Stimulated activated CD4-positive, alpha-beta T cell treated with anti-CD3 and anti-CD28 coated beads, Interleukin-1b, Interleukin-23, amount 100 ng/mL, for 24 hours (primary cell): ENCODE data around the gene TLCD3B.

Source experiments
- DNase-seq, 4 experiments: peaks; one replicate each; pipeline ENCODE4 v3.0.0-alpha.2; 2020; ENCODE audit warnings: low read depth in 4 of 4, low spot score in 1 of 4

Gene TLCD3B

DNA sequence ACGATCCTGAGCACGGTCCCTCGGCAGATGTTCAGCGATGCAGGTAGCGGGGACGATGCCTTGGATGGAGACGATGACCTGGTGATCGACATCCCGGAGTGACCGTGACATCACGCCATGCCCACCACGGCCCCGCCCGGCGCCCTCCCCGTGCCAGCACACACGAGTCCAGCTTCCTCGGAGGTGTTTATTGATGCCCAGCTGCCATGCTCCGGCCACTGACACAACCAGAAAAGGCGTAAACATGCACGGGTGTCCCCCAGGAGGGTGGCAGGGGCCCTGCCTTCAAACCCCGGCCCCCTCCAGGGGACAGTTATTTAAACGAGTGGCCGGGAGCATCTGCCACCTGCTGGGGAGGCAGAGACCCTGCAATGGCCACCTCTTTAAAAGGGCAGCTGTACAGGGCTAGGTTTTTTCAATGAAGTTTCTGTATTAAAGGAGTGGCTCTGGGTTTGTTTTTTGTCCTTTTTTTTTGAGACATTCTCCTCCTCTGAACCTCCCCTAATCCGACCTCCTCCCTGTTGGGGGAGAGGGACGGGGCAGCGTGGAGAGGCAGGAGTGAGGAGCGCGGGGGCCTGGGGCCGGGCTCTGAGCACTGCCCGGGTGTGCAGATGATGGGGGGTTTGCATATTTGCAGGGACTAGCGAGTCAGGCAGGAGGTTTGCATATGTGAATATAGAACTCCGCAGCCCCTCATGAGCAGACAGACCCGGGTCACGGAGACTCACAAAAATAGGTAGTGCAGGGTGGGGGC, 25.6 kb downstream of the TLCD3B start:
- DNase-seq = no peak

DNA sequence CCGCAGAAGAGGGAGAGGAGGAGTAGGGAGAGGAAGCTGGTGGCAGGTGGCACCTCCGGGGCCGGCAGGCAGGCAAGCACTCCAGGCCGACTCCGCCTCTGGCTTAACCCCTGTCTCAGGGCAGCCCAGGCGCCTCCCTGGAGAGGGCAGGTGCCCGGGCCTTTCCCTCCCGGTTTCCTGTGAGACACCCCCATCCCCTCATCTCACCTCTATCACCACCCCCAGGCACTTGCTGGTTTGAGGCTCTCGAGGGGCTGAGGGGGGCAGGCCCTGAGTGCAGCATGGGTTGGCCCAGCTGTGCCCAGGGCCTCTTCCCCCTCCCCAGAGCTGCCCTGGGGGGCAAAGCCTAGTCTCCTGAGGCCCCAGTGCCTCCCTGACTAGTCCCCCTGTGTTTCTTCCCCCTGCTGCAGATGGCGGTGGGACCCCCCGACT, 26.2 kb downstream of the TLCD3B start:
- no peak for DNase-seq

DNA sequence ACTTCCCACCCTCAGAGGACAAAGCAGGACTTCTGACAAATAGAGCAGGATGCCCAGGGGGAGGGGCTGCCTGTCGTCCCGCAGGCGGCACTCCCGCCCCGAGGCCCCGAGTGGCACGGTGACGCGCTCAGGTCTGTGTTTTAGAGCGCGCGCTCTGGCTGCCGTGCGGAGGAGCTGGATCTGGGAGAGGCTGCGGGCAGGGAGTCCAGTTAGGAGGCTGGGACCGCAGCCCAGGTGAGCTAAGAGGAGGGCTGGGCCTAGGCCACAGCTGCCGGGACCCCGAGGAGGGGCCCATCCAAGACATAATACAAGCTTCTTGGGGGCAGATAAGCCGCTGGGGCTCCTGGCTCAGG, 26.7 kb downstream of the TLCD3B start:
- no peak for DNase-seq

DNA sequence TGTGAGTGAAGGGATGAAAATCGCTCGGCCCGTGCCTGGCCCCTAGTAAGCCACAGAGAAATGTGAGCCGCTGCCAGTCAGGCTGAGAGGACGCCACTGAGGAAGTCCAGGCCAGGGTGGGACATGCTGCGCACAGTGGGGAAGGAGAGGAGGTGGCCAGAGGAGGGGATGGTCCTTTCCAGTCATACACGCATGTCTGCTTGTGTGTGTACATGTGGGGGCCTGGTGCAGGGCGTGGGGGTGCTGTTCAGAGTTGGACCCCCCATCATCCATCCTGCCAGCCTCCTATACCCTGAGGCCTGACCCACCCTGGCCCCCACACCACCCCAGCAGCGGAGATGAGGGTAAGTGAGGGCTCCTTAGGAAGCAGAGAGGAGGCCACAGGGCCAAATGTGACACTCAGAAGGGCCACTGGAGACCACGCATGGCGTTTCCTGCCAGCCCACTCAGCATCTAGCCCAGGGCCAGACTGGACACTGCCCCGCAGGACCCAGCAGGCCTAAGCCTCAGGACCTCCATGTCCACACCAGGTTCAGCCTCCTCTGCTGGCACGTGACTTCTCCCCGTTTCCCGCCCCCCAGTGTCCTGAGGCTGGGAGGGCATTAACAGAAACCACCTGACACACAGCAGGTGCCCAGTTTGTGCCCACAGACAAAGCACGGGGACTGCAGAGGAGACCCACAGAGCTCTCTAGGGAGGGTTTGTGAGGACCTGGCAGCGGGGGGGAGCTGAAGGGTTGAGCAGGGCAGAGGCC, 27.2 kb downstream of the TLCD3B start:
- no peak for DNase-seq

DNA sequence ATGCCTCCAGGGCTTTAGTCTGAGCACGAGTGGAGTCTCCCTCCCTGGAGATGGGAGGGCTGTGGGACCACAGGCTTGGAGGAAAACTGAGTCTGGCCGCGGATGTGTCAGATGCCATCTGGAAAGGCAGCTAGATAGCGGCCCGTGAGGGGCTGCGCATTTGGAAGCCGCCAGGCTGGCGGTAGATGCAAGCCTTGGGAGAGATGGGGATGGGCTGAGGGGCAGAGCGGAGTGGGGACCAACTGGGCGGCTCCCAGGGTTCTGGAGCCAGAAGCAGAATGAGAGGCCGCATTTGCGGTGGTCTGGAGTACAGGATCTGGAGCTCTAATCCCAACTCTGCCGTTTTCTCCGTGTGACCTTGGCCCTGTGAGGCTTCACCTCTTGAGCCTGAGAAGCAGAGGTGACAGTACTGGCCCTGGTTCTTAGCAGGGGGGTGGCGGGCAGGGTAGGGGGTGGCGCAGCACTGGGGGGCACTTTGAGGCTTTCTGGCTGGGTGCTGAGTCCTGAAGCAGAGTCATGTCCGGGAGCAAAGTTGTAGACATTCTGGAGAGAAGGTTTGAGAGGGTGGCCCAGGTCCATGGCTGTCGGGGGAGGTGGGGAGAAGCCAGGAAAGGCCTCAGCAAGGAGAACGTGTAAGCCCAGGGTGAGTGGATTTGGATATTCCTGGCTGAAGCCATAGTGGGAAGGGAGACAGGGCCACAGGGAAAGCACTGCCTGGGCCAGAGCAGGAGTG, 28.3 kb downstream of the TLCD3B start:
- DNase-seq = no peak

DNA sequence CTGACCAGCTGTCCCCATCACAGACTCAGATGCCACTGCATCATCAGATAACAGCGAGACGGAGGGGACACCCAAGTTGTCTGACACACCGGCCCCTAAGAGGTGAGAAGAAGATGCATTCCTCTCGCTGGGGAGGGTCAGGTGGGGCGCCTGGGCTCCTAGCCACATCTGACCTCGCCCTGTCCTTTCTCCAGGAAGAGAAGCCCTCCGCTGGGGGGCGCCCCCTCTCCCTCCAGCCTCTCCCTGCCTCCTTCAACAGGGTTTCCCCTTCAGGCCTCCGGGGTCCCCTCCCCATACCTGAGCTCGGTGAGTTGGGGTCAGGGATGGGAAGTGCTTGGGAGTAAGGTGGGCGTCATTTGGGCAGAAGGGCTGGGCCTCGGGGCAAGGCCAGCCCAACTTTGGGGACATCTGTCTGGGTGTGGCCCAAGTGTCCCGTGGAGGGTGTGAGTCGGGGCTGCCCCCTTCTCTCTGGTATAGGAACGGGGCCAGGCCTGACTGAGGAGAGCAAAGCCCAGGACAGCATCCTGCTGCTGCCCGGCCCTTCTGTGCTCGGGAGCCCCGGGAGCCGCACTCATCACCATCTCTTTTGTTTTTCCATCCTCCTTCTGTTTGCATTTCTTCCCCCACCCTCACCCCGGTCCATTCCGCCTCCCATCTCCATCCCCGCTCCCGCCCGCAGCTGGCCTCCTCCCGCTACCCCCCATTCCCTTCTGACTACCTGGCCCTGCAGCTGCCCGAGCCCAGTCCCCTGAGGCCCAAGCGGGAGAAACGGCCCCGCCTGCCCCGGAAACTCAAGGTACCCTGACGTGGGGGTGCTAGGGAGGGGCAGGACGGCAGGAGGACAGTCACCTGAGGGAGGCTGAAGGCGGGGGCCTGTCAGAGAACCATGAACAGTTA, 30.1 kb downstream of the TLCD3B start:
- DNase-seq = no peak

DNA sequence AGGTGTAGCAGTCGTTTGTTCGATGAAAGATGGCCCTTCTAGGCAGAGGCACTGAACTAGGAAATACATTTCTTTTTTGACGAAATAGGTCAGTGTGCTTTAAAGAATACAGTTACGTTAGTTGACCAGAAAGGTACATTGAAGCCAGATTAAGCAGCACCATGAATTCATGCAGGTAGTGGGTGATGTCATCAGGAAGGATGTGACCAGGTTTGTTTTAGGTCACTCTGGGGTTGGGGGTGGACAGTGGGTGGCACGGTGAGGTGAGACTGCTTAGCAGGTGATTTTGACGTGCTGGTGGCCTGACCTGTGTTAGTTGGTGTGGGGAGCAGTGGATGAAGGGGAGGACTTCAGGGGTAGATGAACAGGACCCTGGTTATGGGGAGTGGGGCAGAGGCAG, 31.5 kb downstream of the TLCD3B start:
- no peak for DNase-seq

DNA sequence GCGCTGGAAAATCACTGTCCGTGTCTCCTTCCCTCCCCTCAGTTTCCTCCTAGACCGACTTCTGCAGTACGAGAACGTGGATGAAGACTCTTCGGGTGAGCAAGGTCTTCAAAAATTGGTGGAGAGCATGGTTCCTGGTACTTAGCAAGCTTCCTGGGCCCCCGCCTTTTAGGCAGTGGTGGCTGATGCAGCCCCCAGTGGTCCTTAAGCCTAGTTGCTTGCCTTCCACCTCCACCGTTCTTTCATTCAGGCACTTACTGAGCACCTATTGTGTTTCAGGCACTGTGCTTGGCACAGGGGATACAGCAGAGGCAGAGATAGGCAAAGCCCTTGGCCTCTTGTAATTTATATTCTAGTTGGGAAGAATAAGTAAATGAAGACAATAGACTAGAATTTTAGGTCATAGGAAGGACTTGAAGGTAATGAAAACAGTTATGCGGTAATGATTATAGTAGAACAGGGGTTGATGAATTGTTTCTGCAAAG, 34.3 kb downstream of the TLCD3B start:
- DNase-seq = no peak

DNA sequence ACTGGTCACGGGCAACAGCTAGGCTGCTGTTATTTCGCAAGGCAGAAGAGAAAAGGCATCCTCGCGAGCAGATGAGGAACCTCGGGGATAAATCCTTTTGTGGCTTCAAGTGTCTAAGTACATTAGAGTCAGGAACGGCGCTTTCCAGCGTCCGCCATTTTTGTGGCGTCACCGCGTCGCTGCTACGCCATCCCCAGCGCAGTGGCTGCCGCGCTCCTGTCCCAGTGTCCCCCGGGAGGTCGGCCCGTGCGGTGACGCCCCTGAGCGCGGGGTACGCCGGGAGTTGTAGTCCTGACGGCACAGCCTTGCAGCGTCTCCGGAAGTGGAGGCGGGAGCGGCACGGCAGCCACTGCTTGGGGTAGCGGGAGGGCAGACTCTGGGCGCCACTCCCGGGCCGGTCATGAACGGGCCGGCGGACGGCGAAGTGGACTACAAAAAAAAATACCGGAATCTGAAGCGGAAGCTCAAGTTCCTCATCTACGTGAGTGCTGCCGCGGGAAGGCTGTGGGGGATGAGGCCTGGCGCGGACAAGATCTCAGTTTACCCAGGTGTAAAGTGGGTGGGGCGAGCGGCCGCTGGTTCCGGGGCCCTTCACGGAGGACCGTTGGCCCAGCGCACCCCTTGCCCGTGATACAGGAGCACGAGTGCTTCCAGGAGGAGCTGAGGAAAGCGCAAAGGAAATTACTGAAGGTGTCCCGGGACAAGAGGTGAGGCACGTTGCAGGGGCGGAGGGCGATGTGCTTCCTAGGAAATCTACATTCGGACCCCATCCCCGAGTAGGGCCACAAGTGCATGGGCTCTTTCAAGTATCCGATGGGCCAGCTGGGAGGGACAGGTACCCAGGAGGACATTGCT, 34.9 kb downstream of the TLCD3B start, which contains the start of gene INO80E:
INO80E (plus strand) TSS at position 331 of the 855 bp plus-strand sequence; CDS start at position 401, 70 bp downstream.
- DNase-seq = peak; percentile 94 to 100 (median 99)

DNA sequence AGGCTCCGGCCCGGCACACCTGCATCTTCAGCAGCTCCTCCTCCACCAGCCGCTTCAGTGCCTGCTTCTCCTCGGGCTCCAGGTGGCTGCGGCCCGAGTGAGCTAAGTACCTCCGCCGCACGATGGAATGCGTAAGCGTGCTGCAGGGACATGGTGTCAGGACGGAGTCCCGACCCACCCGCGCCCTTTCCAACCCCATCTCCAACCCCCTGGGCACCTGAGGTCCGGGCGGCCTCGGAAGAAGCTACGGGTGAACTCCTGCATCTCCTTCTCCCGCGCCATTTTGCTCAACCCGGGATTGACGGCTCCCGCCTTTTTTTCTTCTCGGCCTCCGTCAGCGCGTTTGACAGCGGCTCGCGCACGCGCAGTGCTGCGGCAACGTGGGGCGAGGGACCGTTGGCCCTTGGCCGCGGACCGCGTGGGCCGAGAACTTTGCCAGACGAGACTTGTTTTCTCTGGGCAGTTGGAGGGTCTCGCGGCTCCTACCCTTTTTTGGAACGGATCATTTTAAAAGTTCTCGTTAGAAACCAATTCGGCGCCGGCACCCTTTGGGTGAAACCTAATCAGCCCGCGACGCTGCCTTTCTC, 35.7 kb downstream of the TLCD3B start, which contains the start of gene HIRIP3:
HIRIP3 (minus strand) TSS at position 294 of the 587 bp plus-strand sequence; CDS start at position 282, 12 bp downstream.
- peak; percentile 75 to 79 (median 76) for DNase-seq

DNA sequence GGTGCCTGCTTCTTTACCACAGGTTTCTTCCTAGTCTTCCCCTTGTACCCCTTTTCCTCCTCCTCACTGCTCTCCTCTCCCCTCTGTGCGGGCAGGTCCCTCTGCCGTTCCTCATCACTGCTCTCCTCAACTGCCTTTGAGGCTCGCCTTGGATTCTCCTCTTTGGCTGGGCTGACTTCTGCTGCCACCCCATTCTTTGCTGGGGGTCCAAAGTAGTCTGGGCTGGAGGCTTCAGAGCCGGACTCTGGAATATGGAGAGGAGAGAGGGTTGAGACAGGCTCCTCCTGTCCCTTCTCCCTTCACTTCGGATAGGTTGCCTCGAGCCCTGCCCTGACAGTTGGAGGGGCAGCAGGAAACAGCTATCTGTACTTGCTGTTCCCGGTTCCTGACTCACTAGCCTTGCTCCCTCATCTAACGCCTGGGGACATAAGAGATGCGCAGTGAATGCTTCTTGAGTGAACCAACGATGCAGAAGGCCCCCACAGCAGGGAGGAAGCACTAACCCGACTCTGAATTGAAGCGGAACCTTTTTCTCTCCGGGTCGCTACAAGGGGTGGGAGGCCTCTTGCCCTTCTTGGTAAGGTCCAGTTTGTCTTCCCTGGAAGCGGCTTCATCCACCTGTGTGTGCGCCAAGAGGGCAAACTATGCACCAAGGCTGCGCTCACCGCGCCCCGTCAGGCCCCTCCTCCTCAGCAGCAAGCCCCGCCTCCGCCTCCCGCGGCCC, 36.3 kb downstream of the TLCD3B start:
- DNase-seq = peak; percentile 47 to 71 (median 57)

DNA sequence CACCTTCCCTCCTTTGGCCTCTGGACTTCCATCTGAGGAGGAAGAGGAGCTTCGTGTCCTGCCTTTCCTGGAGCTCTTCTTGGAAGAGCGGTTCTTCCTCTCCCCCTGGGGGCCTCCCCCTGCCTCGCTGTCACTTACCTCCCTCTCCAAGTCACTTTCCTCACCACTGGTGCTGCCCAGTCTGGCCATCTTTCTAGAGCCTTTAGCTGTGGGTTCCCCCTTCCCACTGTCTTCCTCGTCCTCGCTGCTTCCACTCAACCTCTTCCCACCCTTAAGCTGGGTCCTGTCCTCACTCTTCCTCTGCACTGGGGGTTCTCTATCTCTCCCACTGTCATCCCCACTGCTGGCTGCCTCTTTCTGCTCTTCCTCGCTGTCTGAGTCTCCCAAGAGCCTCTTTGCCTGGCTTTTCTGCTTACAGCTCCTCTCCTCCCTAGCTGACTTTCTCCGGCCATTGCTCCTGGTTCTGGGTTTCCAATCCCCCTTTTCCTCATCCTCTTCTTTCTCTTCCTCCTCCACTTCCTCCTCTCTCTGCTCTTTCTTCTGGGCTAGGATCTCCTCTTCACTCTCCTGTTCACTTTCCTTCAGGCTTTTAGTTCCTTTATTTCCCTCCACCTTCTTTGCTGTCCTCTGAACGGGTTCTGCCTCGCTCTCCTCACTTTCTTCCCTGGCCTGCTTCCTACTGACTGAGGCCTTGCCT, 37.0 kb downstream of the TLCD3B start:
- no peak for DNase-seq

DNA sequence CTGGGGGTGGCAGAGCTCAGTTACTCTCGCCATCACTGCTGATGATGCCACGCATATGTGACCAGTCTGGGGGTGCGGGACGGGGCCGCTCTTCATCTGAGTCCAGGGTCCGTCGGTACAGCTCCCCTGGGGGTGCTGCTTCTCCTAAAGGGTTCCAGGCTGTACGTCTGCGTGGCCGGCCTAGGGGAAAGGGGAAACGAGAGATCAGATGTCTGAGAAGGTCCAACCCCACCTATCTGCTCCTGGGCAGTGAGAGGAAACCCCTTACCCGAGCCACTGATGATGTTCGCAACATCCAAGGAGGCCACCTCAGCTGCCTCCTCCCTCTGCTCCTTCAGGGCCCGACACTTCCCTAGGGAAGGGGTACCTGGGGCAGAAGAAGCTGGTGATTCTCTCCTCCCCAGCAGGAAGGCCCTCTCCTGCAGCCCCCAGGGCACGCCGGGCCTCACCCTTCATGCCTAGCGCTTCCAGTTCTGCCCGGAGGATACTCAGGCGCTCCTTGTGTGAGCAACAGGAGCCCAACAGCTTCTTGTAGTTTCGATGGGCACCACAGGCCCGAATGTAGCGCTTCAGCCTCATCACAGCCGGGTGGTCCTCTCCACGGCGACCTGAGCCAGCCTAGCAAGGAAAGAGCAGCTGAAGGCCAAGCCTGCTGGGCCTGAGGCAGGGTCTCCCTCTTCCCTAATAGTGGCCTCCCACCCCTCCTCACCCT, 37.7 kb downstream of the TLCD3B start:
- no peak for DNase-seq

DNA sequence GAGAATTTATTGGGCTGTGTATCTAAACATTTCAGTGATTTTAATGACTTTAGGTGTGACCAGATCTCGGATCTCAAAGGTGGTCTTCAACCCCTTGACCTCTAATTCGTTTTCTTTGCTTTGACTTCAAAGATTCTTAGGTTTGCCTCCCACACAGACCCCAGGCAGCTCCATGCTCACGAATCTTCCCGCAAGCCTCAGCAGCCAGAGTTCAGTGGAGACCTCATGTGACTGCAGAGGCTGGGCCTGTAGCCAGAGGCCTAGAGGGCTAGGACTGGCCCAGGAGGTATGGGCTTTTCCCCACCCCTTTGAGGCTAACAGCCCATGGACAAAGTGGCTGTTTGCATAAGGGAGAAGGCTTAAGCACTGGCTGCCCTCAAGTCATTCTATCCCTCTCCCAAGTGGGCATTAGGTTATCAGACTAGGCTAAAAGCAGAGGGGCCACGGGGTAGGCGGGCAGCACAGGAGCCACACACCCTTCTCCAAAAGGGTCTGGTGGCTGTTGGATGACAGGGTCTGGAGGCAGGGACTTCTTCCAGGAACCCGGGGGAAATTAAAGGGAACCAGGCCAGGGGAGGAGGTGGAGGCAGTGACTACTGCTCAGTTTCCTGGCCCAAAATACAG, 38.6 kb downstream of the TLCD3B start:
- DNase-seq = no peak

DNA sequence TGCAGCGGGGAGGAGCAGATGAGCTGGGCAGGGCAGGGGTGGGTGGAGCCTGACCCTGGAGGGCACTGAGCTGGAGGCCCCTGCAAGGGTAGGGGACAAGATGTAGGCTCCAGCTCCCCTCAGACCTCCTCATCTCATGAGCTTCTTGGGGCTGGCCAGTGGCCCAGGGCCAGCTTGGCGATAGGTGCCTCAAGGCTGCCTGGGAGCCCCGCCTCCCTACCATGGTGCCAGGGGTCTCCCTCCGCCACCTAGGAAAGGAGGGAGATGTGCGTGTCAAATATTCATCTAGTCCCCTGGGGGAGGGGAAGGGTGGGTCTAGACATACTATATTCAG, 39.5 kb downstream of the TLCD3B start:
- DNase-seq = no peak

DNA sequence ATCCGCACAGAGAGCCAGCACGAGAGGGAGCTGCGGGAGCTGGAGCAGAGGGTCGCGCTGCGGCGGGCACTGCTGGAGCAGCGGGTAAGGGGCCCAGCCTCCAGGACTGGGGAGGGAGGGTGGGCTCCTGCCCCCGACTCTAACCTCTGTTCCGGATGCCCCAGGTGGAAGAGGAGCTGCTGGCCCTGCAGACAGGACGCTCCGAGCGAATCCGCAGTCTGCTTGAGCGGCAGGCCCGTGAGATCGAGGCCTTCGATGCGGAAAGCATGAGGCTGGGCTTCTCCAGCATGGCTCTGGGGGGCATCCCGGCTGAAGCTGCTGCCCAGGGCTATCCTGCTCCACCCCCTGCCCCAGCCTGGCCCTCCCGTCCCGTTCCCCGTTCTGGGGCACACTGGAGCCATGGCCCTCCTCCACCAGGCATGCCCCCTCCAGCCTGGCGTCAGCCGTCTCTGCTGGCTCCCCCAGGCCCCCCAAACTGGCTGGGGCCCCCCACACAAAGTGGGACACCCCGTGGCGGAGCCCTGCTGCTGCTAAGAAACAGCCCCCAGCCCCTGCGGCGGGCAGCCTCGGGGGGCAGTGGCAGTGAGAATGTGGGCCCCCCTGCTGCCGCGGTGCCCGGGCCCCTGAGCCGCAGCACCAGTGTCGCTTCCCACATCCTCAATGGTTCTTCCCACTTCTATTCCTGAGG, 40.0 kb downstream of the TLCD3B start:
- no peak for DNase-seq
